GM19328 (cell line): ENCODE results near the gene WDR83.
"Not testable (repeated sequence)": the region's sequence is repeated elsewhere in the genome, so short reads cannot be mapped to it uniquely, and the experiment has no call there.

Experiments used
- ATAC-seq: cut with Tn5 transposase; IDR thresholded peaks from one replicate; pipeline ENCODE4 v1.9.1; 2021; ENCODE audit warnings: mild to moderate bottlenecking, moderate library complexity; ENCODE audit not compliant: unreplicated experiment

The WDR83 gene, protein sequence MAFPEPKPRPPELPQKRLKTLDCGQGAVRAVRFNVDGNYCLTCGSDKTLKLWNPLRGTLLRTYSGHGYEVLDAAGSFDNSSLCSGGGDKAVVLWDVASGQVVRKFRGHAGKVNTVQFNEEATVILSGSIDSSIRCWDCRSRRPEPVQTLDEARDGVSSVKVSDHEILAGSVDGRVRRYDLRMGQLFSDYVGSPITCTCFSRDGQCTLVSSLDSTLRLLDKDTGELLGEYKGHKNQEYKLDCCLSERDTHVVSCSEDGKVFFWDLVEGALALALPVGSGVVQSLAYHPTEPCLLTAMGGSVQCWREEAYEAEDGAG

DNA sequence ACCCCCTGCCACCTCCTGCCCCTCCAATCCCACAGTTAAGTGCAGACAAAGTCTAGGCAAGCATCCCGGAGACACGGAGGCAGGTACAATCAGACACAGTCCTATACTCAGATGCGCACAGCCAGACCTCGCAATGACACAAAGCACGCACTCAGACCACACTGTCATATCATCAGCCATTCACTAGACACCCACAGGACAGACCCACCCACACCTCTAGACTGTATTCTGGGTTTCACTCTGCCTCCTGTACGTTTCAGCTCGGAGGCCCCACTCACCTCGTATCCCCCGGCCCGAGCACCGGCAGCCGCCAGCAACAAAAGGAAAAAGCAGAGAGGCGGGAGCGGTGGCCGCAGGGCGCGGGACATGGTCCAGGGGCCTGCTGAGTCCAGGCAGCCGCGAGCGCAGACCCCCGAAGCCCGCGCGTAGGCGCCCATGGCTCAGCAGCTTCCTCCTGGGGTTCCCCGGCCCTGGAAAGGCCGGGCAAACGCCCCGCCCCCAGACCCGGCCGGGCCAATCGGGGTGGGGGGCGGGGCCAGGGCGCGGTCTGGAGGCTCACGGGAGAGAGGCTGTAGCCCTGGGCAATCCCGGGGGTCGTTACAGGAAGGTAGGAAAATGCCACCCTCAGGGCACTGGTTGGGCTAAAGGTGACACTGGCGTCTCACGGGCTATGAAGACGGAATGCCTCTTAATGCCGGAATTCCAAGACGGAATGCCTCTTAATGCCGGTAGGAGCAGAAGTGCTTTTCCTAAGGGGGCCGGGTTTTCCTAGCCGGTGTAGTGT is at the start of gene WDR83, which contains the start of gene MAN2B1:
Gene WDR83, plus strand, starts transcription at position 543 of the 784 bp plus-strand sequence. CDS start 2,984 bp downstream, outside the sequence.
Gene MAN2B1, minus strand, starts transcription at position 478 of the 784 bp plus-strand sequence. Its CDS starts 41 bp downstream, at position 437.
- ATAC-seq, result no peak

DNA sequence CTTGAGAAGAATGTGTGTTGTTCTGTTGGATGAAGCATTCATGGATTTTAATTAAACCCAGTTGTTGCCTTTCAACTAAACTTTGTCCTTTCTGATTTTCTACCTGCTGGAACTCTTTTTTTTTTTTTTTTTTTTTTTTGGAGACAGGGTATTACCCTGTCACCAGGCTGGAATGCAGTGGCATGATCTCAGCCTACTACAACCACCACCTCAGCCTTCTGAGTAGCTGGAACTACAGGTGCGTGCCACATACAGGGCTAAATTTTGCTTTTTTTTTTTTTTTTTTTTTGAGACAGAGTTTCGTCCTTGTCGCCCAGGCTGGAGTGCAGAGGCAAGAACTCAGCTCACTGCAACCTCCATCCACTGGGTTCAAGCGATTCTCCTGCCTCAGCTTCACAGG is 49.0 kb upstream of the WDR83 start:
- ATAC-seq, result no peak

DNA sequence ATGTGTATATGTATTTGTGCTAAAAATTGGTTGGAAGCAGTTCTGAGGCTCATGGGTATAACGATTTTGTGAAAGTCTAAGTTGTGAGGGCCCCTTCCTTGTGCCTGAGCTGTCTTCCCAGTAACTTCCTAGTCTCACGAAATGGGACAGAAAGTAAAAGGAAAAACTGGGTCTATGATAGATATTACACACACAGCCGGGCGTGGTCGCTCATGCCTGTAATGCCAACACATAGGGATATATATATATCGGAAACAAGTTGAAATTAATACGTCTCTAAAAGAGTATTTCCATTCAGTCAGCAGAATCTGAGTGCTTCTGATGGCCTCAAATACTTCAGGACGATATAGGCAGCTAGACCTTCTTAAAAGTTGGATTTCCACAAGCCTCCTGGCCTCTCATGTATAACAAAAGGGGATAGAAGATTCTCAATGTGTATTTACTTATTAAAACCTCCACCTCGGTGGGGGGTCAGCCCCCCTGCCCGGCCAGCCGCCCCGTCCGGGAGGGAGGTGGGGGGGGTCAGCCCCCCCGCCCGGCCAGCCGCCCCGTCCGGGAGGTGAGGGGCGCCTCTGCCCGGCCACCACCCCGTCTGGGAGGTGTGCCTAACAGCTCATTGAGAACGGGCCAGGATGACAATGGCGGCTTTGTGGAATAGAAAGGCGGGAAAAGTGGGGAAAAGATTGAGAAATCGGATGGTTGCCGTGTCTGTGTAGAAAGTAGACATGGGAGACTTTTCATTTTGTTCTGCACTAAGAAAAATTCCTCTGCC is 45.2 kb upstream of the WDR83 start:
- not testable (repeated sequence) for ATAC-seq

DNA sequence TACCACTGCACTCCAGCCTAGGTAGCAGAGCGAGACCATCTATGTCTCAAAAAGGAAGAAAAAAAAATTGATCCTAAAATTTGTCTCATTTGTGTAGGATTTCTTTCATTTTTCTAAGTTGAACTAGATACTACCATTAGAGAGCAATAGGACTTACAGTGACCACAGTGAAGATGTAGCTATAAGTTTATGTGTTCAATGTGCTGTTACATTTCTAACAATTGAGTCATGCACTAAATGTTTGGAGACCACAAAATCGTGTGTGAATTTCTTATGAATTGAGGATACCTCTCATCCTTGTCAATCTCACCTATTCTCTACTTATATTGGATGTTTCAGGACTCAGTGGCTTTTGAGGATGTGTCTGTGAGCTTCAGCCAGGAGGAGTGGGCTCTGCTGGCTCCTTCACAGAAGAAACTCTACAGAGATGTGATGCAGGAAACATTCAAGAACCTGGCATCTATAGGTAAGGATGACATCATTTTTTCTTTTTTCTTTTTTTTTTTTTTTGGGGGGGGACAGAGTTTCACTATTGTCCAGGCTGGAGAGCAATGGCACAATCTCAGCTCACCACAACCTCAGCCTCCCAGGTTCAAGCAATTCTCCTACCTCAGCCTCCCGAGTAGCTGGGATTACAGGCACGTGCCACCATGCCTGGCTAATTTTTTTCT is 43.1 kb upstream of the WDR83 start:
- ATAC-seq, result no peak

DNA sequence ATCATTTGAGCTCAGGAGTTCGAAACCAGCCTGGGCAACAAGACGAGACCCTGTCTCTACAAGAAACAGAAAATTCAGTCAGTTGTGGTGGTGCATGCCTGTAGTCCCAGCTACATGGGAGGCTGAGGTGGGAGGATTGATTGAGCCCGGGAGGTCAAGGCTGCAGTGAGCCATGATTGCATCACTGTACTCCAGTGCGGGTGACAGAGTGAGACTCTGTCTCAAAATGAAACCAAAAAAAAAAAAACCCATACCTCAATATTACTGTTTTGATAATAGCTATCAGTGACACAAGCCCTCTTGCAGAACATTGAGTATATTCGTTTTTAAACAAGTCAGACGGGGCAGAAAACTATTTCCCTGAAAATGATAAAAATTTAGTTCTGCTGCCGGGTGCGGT is 39.6 kb upstream of the WDR83 start:
- no peak for ATAC-seq

DNA sequence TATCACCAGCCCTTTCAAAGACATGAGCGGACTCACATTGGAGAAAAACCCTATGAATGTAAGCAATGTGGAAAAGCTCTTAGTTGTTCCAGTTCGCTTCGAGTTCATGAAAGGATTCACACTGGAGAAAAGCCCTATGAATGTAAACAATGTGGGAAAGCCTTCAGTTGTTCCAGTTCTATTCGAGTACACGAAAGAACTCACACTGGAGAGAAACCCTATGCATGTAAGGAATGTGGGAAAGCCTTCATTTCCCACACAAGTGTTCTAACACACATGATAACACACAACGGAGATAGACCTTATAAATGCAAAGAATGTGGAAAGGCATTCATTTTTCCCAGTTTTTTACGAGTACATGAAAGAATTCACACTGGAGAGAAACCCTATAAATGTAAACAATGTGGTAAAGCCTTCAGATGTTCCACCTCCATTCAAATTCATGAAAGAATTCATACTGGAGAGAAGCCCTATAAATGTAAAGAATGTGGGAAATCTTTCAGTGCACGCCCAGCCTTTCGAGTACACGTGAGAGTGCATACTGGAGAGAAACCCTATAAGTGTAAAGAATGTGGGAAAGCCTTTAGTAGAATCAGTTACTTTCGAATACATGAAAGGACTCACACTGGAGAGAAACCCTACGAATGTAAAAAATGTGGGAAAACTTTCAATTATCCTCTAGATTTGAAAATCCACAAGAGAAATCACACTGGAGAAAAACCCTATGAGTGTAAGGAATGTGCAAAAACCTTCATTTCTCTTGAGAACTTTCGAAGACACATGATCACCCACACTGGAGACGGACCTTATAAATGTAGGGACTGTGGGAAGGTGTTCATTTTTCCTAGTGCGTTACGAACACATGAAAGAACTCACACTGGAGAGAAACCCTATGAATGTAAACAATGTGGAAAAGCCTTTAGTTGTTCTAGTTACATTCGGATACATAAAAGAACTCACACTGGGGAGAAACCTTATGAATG is 38.3 kb upstream of the WDR83 start:
- ATAC-seq, result no peak

DNA sequence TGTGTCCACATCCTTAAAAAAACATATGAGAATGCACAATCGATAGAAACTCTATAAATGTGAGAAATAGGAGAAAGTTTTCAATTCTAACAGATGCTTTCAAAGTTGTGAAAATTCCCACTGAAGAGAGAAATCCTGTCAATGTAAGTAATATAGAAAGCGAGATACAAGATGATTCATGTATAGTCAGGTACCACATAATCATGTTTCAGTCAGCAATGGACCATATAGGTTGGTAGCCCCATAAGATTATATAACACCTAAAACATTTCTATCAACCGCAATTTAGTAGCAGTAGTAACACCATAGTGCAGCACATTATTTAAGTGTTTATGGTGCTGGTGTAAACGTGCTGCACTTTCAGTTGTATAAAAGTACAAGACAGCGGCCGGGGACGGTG is 37.4 kb upstream of the WDR83 start:
- no peak for ATAC-seq

DNA sequence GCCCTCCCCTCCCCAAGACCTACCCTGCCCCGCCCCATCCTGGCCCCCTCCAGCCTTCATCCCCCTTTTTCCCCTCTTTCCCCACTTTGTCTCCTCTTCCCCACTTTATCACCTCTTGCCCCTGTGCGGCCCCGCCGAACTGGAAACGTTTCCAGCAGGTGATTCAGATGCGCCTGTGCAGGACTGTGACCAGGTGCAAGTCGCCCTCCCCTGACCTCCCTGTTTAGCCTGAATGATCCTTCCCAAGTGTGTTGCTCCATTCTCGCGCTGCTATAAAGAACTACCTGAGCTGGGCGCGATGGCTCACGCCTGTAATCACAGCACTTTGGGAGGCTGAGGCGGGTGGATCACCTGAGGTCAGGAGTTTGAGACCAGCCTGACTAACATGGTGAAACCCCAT is 30.0 kb upstream of the WDR83 start:
- ATAC-seq, result no peak

DNA sequence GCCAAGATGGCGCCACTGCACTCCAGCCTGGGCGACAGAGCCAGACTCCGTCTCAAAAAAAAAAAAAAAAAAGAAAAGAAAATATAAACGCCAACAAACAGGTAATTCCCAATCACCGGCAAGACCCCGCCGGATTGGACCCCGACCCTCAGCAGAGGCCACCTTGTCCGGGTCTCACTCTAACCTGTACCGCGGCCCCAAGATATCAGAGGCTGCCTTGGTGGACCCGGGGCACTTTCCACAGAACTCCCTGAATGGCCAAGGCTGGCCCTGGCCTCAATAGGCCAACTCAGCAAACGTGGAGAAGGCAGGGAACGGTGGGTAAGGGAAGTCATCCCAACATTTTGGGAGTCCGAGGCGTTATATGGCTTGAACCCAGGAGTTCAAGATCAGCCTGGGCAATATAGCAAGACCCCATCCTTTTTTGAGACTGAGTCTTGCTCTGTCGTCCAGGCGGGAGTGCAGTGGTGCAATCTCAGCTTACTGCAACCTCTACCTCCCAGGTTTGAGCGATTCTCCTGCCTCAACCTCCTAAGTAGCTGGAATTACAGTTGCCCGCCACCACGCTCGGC is 27.9 kb upstream of the WDR83 start:
- no peak for ATAC-seq

DNA sequence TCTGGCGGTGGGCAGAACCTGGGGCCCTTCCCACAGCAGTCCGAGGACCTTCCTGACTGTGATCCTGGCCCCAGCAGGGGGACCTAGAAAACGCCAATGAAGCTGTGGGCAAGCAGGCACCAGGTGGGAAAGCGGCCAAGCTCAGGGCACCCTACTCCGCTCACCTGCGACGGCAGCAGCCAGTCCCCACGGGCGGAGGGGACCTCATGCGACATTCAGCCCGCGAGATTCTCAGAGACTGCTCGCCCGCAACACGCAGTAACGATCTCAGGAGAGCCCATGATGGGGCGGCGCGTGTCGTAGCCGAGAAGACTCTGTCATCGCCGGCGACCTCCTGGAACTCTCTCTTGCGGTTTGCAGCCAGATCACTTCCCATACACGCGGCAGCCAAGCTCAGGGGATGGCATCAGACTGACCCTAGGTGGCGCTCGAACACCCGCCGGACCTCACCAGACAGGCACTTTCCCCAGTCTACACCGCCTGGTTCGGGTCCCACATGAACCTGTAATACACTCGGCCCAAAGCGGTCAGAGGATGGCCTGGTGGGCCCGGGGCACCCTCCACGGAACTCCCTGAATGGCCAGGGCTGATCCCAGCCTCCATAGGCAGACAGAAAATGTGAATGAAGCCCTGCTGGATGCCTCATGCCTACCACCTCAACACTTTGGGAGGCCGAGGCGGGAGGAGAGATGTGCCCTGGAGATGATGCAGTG is 26.6 kb upstream of the WDR83 start:
- no peak for ATAC-seq

DNA sequence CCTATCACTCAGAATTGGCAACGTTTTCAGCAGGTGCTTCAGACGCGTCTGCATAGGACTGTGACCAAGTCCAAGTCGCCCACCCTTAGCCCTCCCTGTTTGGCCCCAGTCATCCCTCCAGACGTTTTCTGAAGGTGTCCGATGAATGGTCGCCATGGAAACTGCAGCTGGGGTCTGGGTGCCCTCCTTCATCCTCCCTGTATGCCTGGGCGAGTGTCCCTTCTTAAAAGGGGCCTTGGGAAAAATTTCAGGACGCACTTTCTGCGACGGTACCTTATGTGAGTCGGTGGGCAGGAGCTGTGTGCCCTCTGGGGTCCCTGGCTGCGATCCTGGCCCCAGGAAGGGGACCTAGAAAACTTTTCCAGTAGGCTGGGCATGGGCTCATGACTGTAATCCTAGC is 25.2 kb upstream of the WDR83 start:
- ATAC-seq, result no peak

DNA sequence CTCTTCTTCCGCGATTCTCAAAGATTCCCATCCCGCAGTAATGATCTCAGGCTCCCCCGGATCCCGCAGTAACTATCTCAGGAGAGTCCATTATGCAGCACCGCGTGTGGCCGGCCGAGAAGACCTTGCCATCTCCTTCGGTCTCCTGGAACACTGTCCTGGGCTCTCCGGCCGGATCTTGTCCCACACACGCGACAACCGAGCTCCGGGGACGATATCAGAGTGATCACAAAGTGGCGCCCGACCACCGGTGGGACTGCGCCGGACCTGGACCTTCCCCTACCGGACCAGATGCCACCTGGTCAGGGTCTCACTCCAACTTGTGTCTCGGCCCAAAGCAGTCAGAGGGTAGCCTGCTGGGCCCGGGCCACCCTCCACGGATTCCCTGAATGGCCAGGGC is 24.1 kb upstream of the WDR83 start:
- ATAC-seq, result no peak

DNA sequence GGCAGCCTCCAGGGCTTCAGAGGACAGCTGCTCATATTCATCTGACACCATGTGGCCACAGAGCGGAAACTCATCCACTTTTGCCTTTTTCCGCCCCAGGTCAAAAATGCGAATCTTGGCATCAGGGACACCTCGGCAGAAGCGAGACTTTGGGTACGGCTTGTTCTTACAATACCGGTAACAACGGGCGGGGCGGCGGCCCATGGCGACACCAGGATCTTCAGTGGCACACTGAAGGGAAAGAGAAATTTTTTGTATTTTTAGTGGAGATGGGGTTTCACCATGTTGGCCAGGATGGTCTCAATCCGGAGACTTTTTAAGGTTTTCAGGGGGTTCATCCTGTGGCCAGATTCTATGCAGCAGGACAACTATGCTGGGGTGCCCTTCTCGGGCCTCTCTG is 22.9 kb upstream of the WDR83 start:
- not testable (repeated sequence) for ATAC-seq

DNA sequence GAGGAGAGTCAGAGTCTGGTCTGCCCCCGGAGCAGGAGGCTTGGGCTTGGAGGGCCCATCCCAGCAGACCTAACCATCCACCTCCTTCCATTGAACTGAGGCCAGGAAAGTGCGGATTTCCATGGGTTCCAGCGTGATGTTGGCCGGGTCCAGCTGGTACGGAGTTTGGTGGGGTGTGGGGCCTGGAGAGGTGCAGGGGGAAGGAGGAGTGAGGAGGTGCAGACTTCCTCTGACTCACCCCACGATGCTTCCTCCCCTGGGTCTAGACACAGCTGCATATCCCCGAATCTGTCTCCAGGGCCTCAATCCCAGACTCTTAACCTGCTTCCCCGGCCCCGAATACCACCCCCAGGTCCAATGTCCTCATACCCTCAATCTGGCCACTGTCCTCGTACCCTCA is 20.1 kb upstream of the WDR83 start:
- ATAC-seq, result no peak

DNA sequence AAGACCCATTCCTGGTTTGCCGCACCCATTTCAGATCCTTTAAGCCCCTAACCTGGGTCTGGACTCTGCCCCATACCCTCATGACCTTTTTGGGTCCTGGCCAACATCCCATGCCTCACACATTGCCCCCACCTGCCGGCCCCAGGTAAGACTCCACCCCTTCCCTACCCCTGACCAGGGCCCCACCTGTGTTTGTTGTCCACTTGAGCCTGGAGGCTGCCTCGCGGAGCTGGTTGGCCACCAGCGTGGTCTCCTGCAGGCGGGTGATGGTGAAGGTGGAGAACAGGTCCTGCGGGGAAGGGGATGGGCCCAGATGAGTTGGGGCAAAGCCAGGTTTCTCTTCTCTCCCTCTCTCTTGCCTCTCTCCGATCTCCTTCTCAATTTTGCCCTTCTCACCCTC is 19.6 kb upstream of the WDR83 start:
- no peak for ATAC-seq

DNA sequence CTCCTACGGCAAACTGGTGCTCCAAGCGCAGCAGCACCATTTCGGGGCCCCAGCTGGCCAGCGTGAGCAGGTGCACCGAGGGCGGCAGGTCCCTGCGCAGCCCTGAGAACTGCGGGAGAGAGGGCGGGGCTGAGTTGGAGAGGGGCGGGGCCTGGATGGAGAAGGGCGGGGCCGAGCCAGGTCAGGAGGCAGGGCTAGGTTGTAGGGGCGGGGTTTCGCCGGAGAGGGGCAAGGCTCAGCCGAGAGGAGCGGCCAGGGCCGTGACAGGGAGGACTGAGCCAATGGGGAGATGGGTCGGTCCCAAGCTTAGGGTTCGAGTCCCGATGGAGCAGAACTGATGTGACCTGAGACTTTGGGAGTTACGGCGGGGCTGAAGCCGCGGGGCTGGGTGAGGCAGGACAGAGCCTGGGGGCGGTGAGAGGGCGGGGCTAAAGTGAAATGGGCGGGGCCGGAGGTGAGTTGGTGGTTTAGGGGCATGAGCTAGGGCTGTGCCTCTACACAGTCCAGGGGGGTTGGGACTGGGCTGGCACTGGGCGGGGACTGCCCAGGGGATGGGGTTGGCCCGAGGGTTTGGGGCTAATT is 19.0 kb upstream of the WDR83 start:
- ATAC-seq, result no peak

DNA sequence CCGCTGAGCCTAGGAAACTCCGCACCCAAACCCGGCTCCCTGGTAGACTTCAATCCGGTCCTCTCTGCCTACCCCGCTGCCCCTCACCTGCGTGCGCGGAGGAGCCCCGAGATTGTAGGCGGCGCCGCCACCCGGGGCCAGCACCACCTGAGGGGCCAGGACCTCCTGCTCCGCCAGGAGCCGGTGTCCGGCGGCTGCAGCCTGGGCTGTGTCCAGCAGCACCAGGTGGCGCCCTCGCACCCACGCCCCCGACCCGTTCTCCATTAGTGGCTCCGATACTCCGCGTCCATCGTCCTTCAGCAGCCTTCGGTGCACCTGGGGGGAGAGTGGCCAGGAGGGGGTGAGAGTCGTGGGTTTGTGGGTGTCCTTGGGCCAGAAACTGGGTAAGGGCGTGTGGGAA is 18.5 kb upstream of the WDR83 start:
- ATAC-seq, result no peak

DNA sequence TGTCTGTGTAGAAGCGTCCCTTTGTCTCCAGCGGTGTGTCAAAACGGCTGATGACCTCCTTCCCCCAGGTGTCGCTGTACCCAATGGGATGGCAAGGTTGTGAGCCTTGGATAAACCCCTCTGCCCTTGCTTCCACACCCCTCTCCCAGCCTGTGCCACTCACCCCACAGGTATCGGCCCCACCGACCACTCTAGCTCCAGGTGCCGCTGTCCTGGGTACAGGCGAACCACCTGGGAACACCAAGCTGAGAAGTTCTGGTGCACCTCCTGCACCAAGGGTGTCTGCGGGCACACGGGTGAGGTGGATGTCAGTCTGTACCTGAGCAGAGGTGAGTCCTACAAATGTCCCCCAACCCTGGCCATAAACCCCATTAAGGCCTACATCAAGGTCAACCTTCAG is 16.7 kb upstream of the WDR83 start:
- no peak for ATAC-seq
